ENCODE measurements around the gene SORCS1.

DNA sequence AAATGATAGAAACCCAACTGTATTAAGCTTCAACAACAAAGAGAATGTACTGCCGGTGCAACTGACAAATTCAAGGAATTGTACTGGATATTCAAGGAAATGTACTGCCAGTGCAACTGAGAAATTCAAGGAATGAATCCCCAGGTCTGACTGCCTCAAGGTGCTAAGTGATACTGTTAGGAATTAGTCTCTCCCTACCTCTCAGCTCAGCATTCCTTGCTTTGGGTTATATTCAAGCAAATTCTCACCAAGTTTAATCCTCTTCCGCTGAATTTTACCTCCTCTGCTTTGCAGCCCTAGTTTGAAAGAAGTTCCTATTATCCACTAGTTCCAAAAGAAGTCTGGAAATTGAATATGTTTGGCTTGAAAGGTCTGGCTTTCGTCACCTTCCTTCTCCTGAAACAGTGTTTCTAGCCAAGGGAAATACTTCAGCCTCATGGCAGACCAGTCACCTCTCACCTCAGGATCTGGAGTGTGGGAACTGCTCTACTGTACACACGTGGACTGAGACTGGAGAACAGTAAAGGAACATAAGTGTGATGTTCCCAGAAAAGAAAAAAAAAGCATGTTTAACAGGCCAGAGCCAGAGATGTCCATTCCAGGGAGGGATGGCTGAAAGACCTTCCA, 60.4 kb downstream of the SORCS1 start:
- TF ChIP-seq EZH2 (IDR thresholded peaks at IDR 0.05; ENCODE audit: low read length, missing control alignments): no peak
- TF ChIP-seq, protein P1, sequence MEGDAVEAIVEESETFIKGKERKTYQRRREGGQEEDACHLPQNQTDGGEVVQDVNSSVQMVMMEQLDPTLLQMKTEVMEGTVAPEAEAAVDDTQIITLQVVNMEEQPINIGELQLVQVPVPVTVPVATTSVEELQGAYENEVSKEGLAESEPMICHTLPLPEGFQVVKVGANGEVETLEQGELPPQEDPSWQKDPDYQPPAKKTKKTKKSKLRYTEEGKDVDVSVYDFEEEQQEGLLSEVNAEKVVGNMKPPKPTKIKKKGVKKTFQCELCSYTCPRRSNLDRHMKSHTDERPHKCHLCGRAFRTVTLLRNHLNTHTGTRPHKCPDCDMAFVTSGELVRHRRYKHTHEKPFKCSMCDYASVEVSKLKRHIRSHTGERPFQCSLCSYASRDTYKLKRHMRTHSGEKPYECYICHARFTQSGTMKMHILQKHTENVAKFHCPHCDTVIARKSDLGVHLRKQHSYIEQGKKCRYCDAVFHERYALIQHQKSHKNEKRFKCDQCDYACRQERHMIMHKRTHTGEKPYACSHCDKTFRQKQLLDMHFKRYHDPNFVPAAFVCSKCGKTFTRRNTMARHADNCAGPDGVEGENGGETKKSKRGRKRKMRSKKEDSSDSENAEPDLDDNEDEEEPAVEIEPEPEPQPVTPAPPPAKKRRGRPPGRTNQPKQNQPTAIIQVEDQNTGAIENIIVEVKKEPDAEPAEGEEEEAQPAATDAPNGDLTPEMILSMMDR (conservative IDR thresholded peaks at IDR 0.05 in 1 of 2, IDR thresholded peaks at IDR 0.05 in 1 of 2; ENCODE audit: low read depth in 1 of 2, low read length in 2 of 2): no peak
